DLD1 (cell line): ENCODE data around the gene ARHGAP1.

Experiments
- in situ Hi-C: cut with HindIII; loops from 2 replicates; pipeline ENCODE4 v1.10.0; 2017; ENCODE audit warnings: low sequenced_read_pairs

ARHGAP1 gene

DNA sequence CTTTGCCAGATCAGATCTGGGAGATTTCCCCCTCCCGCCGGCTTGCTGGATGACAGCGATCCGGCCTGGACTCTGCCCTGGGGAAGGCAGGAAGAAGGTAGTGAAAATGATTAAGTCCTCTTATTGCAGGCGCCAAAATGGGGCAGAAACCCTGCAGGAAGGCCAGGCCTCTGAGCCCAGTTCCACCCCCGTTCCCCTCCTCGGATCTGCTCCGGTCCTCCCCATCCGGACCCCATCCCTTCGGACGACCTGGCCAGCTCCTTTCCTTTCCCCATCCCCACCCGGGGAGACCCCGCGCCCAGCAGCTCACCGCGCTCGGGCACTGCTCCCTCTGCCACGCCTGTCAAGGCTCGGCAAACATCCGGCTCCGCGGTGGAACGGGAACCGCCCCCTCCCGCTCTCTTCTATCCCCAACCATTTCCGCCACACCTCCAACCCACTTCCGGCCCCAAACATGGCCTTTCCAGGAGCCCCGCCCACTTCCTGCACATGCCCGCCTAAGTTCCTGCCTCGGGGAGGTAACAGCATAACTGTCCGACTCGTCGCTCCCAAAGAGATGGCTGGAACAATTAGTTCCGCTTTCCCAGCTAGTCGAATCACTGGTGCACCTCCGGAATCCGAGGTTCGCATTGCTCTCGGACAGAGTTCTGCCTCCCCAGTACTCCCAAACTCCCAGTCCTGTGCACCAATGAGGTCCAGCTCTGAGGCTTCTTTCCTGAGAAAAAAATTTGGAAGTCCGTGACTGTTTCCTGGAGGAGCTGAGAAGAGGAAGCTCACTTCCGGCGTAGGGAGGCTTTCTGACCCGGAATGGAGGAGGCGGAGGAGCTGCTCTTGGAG is at the start of gene ARHGAP1, which contains the start of gene ZNF408:
ARHGAP1 (minus strand) TSS at position 379 of the 837 bp plus-strand sequence. CDS start 4,512 bp downstream, outside the sequence.
ZNF408 (plus strand) TSS at position 791 of the 837 bp plus-strand sequence; CDS start at position 808, 17 bp downstream.
- in situ Hi-C loops = no loop called here

DNA sequence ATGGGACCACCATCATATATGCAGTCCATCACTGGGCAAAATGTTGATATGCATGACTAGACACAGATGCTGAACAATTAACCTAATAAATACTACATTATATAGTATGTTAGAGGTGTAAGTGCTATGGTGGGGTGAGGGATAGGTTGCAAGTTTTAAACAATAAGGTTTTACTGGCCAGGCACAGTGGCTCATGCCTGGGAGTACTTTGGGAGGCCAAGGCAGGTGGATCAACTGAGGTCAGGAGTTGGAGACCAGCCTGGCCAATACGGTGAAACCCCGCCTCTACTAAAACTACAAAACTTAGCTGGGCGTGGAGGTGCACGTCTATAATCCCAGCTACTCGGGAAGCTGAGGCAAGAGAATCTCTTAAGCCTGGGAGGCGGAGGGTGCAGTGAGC is 46.7 kb upstream of the ARHGAP1 start:
- in situ Hi-C loops = no loop called here

DNA sequence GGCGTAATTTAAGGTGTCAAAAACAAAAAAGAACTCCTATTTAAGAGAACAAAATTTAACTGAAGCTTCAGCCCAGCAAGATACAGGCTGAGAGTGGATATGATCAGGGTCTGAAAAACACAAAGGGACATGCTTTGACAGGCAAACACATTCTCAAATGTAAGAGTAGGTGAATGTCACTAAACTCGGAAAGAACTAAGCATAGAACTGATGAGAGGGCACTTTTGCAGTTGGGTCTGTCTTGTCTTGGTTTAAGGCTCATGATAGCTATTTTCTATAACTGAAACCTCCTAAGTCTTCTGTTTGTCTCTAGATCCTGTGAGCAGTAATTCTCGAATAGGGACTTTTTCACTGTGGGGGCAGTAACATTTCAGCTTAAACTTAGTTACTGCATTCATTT is 45.6 kb upstream of the ARHGAP1 start:
- in situ Hi-C loops = no loop called here

DNA sequence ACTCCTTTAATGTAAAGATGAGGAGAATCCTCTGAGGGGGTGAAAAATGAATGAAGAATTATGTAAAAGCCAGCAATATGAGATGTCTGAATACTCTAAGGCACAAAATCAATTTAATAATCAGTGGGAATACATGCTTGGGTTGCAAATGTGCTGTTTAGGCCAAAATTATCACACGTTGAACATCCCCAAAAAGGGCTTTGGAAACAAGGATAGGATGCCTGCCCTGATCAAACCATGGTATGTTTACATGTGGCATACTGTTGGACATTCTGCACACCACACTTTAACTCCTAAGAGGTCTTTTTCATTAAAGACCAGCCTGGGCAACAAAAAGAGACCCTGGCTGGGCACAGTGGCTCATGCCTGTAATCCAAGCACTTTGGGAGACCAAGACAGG is 44.9 kb upstream of the ARHGAP1 start:
- in situ Hi-C loops = no loop called here

DNA sequence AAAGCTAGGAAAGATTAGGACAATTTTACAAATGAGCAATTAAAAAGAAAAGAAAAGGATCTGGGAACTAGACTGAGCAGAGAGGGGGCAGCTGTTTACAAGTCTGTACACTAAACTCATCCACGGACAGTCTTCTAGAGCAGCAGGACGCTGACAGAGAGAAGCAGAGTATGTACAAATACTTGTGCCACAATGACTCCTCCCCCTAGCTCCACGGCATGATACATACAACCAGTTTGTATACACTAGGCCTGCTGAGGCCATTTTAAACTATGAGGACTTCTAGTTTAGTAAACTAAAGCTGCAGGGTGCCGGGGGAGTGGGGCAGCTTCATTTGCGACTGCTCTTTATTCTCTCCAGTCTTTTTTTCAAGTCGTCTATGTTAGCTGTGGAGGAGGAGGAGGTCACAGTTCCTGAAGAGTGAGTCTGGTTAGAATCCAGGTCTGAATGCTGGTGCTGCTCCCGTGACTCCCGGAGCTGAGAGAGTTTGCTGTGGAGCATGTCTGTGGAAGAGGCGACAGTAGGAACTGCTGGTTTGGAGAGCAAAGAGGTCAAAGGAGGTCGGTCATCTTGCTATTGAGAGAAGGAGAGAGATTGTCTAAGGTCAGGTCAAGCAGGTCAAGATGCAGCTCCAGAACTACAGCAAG is 43.4 kb upstream of the ARHGAP1 start:
- in situ Hi-C loops = no loop called here

DNA sequence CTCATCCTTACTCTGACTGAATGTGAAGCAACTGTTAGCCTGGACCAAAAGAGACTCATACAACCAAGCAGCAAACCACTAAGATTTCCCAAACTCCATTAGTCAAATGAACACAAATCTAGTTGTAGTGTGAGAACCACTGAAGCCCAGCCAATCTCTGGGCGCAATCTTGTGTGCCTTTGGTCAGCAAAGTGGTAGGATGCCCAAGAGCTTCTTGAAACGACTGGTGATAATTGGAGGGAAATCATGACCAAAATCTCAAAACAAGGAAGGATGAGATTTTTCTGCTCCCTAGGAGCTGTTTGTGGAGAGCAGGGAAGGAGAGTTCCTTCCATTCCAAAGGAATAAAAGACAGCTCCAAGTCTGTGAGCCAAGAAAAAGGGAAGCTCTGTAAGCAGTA is 42.6 kb upstream of the ARHGAP1 start:
- in situ Hi-C loops = no loop called here

DNA sequence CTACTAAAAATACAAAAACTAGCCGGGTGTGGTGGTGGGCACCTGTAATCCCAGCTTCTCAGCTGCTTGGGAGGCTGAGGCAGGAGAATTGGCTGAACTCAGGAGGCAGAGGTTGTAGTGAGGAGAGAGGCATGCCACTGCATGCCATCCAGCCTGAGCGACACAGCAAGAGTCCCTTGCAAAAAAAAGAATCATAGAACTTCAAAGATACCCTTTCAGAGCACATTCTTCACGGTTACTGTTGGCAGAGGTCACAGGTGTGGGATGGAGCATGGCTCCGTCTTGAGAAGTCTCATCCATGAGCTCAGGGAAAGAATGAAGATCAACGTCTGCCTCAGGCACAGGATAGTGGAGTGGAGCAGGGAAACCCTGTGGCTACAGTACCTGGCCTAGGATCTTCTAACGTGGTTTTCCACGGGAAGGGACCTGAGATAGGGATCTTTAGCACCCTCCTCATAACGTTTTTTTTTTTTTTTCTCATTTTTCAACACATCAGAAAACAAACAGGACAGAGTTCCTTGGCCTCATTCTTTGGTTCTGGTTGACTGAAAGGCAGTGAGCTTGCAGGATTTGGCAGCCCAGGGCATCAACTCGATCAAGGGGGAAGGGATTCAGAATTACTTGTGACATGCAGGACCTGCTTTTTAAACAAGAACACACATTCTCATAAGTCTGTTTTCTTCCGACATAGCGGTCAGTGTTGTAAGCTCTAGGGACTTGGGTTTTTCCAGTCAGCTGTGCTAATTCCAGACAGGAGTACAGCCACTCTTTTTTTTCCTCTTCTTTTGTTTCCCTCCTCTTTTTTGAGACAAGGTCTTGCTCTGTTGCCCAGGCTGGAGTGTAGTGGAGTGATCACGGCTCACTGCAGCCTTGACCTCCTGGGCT is 41.4 kb upstream of the ARHGAP1 start:
- in situ Hi-C loops = no loop called here

DNA sequence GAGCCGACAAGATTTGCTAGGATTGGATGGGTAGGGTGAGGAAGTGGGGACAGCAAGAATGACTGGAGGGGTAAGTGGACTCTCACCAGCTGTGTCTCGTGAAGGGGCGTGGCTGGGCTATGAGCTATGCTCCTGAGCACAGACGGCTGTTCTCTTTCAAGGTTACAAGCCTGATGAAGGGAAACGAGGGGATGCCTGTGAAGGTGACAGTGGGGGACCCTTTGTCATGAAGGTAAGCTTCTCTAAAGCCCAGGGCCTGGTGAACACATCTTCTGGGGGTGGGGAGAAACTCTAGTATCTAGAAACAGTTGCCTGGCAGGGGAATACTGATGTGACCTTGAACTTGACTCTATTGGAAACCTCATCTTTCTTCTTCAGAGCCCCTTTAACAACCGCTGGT is 38.5 kb upstream of the ARHGAP1 start:
- in situ Hi-C loops = no loop called here

DNA sequence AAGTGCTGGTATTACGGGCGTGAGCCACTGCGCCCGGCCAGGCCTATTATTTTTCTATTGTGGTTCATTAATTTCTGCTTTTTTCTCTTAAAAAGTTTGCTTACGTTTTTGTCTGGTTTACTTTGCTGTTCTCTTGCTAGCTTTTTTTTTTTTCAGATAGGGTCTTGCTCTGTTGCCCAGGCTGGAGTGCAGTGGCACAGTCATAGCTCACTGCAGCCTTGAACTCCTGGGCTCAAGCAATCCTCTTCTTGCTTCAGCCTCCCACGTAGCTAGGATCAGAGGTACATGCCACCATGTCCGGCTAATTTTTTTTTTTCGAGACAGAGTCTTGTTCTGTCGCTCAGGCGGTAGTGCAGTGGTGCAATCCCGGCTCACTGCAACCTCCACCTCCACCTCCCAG is 37.3 kb upstream of the ARHGAP1 start:
- in situ Hi-C loops = no loop called here

DNA sequence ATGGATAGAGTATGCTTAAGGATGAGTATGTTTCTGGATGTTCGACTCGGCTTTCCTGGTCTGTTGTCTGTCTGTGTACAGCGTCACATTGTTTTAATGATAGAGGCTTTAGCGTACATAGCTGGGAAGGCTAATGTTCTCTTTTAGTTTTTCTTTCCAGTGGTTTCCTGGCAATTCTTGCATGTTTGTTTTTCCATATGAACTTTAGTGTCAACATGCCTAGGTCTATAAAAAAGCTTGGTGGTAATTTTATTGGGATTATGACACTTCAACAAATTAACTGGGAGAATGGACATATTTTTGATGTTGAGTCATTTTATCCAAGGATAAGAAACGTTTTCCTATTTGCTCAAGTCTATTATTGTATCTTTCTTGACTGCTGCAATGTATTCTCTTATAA is 36.2 kb upstream of the ARHGAP1 start:
- in situ Hi-C loops = no loop called here

DNA sequence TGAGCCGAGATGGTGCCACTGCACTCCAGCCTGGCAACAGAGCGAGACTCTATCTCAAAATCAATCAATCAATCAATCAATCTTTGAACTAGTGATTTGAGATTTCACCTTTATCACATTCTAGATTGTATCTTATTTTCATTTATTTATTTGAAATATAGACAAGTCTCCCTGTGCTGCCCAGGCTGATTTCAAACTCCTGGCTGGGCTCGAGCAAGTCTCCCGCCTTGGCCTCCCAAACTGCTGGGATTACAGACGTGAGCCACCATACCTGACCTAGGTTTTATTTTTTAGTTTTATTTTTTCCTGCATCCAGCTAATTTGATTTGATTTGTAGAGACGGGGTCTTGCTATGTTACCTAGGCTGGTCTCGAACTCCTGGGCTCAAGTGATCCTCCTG is 35.7 kb upstream of the ARHGAP1 start:
- in situ Hi-C loops = no loop called here

DNA sequence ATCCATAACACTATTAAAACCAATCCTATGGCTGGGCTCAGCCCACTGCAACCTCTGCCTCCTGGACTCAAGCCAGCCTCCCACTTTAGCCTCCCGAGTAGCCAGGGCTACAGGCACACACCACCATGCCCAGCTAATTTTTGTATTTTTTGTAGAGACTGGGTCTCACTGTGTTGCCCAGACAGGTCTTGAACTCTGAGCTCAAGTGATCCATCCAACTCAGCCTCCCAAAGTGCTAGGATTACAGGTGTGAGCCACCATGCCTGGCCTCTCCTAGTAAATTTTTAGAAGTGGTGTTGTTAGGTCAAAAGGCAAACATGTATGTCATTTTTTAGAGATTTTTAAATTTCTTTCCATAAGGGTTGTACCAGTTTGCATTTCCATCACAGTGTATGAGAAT is 32.8 kb upstream of the ARHGAP1 start:
- in situ Hi-C loops = no loop called here

DNA sequence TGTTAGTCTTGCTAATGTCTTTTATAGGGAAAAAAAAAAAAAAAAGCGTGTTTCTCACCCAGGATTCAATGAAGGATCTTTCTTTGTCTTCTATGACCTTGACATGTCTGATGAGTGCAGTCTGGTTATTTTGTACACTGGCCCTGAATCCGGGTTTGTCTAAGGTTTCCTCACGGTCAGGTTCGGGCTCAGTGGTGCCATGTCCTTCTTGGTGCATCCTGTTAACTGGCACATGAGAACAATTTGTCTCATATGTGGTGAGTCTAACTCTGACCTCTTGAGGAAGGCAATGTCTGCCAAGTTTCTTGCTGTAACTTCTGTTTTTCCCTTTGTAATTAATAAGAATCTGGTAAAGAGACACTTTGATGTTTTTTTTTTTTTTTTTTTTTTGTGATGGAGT is 31.1 kb upstream of the ARHGAP1 start:
- in situ Hi-C loops = no loop called here

DNA sequence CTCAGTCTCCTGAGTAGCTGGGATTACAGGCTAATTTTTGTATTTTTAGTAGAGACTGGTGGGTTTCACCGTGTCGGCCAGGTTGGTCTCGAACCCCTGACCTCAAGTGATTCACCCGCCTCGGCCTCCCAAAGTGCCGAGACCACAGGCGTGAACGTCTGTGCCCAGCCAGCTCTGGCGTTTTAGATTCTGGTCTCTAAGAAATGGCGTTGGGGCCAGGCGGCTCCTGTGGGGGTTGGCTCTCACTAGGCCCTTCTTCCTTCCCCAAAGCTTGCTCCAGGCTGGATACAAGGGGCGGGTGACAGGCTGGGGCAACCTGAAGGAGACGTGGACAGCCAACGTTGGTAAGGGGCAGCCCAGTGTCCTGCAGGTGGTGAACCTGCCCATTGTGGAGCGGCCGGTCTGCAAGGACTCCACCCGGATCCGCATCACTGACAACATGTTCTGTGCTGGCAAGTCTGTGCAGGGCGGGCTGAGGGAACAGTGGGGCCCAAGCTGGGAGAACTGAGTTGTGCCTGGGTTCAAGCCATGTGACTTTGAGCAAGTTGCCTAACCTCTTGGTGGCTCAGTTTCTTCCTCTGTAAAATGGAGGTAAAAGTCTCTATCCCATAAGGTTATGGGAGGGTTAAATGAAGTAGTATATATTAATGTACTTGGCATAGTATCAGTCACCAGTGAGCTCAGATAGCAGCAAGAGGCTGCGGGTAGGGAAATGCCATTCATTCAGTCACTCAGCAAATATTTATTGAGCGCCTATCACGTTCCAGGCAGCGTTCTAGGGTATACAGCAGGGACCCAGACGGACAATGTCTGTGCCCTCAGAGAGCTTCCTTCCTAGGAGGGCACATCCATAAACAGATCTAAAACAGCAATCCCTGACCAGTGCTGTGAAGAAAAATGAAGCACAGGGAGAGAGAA is 28.9 kb upstream of the ARHGAP1 start:
- in situ Hi-C loops = no loop called here

DNA sequence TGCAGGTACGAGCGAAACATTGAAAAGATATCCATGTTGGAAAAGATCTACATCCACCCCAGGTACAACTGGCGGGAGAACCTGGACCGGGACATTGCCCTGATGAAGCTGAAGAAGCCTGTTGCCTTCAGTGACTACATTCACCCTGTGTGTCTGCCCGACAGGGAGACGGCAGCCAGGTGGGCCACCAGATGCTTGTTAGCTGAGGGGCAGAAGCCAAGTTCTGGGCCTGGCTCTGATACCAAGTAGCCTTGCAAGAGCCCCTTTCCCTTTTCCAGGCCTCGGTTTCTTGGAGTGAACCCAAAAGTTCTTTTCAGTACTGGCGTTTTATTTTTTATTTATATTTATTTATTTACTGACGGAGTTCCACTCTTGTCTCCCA is 28.2 kb upstream of the ARHGAP1 start:
- in situ Hi-C loops = no loop called here

DNA sequence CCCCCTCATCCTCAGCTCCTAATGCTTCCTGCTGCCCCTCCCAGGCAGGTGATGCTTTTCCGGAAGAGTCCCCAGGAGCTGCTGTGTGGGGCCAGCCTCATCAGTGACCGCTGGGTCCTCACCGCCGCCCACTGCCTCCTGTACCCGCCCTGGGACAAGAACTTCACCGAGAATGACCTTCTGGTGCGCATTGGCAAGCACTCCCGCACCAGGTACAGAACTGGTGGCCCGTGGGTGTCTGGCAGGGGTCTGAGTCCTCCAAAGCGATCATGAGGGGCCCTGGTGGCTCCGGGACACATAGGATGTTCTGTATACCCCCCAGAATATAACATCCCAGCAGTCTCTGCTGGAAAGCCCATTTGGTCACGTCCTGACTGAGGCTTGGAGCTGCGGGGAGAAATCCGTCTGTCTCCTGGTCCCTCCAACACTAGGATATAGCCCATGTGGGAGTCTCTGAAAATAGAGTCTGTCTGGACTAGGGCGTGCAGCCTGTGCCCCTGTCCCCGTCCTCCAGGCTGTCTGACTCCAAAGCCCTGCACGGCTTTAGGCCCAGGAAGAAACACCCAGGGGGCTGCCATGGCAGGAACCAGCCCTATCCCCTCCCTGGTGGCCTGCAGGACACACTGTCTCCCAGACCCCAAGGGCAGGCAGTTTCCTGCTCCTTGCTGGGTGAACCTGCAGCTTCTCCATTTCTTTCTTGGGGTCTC is 27.7 kb upstream of the ARHGAP1 start:
- in situ Hi-C loops = no loop called here

DNA sequence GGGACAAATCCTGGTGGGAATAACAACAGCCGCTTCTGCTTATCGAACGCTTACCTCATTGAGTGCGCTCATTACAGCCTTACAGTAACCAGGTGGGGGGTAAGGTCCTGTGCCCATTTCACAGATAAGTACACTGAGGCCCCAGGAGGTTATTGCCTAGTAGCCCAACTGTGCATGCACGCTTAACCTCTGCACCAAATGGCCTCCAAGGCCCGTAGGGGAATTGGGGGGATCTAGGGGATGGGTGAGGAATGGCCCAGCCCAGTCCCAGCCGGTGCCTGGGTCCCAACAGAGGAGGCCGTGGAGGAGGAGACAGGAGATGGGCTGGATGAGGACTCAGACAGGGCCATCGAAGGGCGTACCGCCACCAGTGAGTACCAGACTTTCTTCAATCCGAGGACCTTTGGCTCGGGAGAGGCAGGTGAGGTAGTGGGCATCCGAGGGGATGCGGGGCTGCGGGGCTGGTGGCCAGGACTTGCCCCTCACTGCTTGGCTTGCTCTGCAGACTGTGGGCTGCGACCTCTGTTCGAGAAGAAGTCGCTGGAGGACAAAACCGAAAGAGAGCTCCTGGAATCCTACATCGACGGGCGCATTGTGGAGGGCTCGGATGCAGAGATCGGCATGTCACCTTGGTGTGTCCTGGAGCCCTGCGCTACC is 25.9 kb upstream of the ARHGAP1 start:
- in situ Hi-C loops = no loop called here

DNA sequence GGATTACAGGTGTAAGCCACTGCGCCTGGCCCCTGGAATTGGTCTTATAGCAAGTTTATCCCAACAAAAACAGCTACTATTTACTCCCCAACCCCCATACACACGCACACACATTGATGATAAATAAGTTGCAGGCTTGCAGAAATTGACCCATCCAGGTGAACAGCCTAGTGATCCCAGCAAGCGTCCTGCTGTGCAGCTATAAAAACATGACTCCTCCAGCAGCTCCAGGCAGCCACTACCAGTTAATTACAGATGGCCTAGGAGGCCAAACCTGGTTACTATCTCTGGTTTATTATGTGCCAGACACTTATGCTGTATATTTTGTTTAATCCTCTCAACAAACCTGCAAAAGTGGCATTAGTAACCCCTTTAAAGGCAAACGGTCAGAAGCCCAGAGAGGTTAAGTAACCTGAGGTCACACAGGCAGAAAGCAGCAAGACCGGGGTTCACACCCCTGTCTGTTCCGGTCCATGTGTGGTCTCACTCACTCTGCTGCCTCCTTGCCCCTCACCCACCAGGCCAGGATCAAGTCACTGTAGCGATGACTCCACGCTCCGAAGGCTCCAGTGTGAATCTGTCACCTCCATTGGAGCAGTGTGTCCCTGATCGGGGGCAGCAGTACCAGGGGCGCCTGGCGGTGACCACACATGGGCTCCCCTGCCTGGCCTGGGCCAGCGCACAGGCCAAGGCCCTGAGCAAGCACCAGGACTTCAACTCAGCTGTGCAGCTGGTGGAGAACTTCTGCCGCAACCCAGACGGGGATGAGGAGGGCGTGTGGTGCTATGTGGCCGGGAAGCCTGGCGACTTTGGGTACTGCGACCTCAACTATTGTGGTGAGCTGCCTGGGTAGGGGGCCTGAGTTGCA is 25.2 kb upstream of the ARHGAP1 start:
- in situ Hi-C loops = no loop called here
